Measurements from ENCODE around the gene EBLN2. TPM values are rescaled to one million over a fixed set of nuclear protein-coding genes. Genes with fewer than 3 reads are reported as not detected.
"Not testable (repeated sequence)": the region's sequence is repeated elsewhere in the genome, so short reads cannot be mapped to it uniquely, and the experiment has no call there.

EBLN2 gene
- total RNA-seq, 1 experiment from 2014 or later: 0.41 TPM

- DNase-seq (ENCODE audit: low spot score): no peak
Observed at GRCh38 chr3:73060302-73060723, 1.1 kb upstream of the EBLN2 start.

DNA sequence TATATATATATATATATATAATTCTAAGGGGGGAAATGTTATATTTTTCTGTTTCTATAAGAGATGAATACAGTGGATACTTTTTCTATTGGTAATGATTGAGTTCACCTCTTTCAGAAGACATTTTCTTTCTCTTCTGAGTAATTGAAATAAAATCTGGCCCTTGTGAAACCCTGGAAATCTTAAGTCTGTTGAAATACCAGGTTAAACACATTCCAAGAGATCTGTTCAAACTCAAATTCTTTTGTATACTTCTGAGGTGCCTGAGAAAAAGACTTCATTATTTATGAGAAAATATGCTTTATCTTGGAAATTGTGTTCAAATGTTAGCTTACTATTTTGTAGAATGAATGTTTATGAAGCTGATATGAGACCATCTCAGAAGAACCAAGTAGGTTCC, 4.8 kb downstream of the EBLN2 start:
- not testable (repeated sequence) for DNase-seq (ENCODE audit: low spot score)

DNA sequence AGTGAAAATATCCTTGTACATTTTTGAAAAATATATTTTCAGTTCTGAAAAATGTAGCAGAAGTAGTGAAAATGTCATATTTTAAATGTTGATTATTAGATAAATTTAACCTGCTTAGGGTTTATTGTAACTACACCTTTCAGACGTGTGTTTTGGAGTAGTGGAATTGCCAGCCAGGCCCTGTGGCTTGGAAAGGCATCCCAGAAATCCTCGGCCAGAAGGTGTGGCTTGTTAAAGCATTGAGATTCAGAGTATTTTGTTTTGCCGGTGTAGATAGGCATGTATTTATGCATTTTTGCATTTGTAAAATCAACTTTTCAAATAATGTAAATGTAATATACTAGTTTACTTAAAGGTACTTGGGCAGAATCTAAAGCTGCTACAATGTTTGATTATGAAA, 7.0 kb downstream of the EBLN2 start:
- no peak for DNase-seq (ENCODE audit: low spot score)

- no peak for DNase-seq (ENCODE audit: low spot score)
Observed at GRCh38 chr3:73069187-73069586, 7.7 kb downstream of the EBLN2 start.

GRCh38 chr3:73069775-73070444, 8.5 kb downstream of the EBLN2 start:
- no peak for DNase-seq (ENCODE audit: low spot score)

- no peak for DNase-seq (ENCODE audit: low spot score)
Observed at GRCh38 chr3:73070675-73071575, 9.5 kb downstream of the EBLN2 start.

DNA sequence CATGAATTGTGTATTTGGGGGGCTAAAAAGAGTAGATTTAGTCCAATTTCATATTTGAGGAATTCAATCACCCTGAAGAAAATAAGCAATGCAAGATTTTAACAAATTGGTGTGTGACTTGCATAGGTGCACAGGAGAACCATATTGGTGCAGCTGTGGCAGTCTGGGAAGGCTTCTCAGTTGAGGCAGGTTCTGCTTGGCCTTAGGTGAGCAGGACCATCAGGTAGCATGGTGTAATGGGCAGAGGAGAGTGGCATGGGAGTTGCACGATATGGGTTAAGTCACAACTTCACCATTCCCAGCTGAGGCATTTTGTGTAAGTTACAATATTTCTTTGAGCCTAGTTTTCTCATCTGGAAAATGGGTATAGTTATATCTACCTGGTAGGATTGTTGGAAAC, 10.5 kb downstream of the EBLN2 start:
- no peak for DNase-seq (ENCODE audit: low spot score)

DNA sequence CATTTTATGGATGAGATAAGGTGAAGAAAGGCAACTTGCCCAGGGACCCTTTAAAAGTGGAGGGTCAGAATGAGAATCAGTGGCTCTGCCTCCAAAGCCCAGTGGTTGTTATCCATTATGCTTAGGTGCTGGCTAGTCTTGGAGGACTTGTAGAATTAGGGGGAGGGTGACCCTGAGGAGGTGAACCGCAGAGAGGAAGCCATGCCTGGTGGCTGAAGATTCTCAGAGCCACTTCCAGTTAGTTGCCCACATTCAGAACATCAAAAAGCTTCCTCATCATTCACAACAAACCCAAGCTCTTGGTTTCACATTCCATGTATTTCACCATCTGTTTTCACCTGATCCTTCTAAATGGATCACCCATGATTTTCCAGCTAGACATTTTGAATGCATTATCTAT, 11.2 kb downstream of the EBLN2 start:
- DNase-seq (ENCODE audit: low spot score): no peak

DNA sequence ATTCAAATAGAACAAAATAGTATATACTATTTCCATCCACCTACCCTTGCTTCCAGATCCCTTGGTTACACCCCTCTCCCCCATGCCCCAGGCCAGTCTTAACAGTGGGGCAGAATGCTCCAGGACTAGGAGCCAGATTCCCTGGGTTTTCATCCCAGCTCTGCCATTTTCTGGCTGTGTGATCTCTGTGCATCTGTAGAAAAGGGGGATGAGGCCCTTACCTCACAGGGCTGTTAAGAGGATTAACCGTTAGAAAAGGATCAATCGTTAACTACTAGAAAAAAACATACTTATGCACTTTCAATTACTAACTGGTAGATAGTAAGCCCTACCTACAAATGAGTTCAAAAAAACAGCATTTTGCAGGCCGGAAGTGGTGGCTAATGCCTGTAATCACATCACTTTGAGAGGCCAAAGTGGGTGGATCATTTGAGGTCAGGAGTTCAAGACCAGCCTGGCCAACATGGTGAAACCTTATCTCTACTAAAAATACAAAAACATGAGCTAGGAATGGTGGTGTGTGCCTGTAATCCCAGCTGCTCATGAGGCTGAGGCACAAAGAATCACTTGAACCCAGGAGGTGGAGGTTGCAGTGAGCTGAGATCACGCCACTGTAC, 11.7 kb downstream of the EBLN2 start:
- no peak for DNase-seq (ENCODE audit: low spot score)

GRCh38 chr3:73074781-73075180, 13.3 kb downstream of the EBLN2 start:
- DNase-seq (ENCODE audit: low spot score): no peak

GRCh38 chr3:73080216-73080966, 18.9 kb downstream of the EBLN2 start:
- DNase-seq (ENCODE audit: low spot score): no peak

DNA sequence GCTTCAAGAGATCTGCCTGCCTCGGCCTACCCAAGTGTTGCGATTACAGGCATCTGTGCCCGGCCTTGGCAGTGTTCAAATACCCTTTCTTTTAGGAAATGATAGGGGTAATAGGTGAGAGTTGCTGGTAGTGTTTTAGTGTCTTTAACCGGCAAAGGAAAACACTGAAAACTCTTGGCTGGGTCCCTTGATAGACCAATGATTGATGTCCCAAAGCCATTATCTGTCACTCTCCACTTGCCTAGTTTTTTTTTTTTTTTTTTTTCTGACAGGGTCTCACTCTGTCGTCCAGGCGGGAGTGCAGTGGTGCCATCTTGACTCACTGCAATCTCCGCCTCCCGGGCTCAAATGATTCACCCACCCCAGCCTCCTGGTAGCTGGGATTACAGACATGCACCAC, 19.7 kb downstream of the EBLN2 start:
- DNase-seq (ENCODE audit: low spot score): no peak

DNA sequence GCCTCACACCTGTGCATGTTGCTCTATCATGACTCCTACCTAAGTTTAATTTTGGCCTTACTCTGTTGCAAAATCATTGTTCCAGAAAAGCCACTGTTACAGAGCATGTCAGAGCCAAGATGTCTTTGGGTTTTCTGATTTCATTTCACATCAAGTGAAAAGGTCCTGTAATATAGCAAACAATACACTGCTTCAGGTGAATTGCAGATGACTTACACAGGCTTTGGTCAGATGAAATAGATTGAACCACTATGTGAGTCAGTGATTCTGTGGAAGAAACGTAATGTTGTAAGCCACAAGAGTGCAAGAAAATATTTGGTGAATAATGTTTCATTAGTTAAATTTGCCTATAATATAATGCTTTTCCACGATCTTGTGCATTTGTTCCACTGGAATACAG, 22.7 kb downstream of the EBLN2 start:
- DNase-seq (ENCODE audit: low spot score): no peak

GRCh38 chr3:73086071-73086494, 24.6 kb downstream of the EBLN2 start:
- peak; percentile 29 for DNase-seq (ENCODE audit: low spot score)

DNA sequence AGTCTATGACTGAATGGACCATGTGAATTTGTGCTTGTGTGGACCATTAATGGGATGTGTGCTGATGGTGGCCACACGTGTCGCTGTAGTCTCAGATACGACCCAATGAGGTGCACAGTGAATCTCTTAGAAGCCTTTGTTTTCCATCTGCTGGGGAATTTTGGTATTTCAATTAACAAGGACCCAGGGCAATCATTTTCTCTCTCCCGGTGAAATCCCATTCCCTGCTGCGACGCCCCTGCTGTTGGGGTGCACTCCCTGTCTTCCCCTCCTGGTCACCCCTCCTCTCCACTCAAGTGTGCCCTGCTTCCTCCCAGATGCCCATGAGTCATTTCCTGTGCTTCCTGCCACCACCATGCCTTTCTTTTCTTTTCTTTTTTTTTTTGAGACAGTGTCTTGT, 32.7 kb downstream of the EBLN2 start:
- DNase-seq (ENCODE audit: low spot score): peak; percentile 72

DNA sequence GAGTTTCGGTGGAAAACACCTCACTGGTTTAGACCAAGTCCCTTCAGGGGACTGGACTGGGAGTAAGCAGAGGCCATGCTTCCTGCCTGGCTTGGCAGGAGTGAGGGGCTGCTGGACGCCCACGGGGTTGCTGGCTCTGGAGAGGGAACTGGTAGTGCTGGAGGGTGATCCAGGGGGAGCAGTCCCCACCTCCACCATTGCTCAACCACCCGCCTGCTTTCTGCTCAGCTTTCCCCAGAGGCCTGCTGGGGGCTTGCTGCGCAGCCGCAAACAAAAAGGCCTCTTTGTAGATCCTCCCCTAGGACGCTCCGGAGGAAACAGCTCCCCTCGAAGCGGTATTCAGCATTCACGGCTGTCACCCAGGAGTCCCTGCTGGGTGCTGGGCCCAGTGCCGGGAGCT, 33.5 kb downstream of the EBLN2 start:
- DNase-seq (ENCODE audit: low spot score): no peak

DNA sequence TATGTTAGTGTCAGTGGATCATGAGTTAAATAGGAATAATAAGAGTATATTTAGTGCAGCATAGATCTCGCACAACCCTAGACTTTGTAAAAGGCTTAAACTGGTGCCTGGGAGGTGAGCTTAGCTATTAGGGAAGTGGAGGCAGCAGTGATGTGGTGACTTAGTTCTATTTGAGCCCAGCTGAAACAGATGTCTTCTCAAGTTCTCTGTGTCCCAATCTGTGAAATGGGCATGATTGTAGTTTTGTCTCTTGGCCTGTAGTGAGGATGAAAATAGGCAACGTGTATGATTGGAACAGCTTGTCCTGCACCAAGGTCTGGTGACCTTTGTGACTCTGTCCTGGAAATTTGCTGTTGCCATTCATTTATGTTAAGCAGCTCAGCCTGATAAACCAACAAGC, 34.7 kb downstream of the EBLN2 start:
- no peak for DNase-seq (ENCODE audit: low spot score)

DNA sequence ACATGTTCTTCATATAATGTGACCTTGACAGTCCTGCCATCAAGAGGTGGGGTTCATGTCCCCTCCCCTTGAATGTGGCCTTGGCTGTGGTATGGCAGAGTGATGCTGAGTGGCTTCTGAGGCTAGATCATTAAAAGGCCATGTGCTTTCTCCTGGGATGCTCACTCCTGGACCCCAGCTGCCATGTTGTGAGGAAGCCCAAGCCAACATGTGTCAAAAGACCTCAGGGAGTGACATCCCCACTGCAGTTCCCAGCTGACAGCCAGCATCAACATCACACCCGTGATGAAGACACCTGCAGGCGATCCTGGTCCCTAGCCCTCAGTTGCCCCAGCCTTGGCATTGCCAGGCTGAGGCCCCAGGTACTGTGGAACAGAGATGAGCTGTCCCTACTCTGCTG, 36.6 kb downstream of the EBLN2 start:
- no peak for DNase-seq (ENCODE audit: low spot score)

DNA sequence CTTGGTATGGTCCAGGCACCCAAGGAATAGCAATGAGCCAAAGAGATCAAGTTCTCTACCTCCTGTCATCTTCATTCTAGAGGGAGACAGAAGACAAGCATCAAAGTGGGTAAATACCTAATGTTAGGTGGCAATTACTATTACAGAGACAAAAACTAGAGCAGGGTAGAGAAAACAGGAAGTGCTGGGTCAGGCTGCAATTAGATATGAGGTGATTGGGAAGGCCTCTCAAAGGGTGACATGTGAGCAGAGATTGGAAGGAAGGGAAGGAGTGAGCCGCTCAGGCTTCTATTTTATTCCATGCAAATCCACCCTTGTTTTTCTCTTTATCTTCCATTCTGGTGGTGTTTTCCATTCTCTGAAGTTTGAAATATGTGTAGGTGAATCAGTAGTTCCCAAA, 37.4 kb downstream of the EBLN2 start:
- DNase-seq (ENCODE audit: low spot score): no peak

DNA sequence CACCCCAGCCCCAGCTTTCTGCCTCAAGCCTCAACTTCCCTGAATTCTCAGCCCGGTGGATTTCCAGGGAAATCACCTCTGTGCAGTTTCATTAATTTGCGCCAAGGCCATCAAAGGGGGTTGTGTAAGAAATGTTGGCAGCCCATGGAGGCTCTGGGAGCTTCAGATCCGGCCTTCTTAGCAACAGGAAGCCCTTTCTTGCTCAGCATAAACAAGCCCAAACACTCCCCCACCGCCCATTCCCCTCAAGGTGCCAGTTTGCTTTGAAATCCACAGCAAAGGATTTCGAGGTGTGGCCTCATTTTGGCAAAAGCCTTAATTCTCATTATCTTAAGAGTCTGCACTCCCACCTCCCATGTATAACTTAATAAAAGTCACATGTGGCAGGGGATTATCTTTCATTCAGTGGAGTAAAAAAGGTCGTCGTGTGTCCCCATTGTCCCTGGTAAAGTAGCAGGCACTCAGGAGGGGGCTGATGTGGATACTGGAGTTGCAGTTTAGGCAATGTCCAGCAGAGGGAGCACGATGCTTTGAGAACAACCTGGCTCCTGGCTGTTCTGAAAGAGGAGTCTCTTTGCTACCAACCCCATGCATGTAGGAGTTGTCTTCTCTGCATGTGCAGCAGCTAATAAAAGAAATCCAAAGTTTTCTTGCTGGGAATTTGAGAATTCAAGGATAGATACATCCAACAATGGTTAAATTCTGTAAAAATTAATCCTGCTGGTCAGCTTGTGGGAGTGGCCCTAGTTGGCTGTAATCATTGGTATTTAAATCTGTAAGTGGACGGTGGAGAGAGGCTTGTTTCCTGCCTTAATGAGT, 39.5 kb downstream of the EBLN2 start:
- peak; percentile 71 for DNase-seq (ENCODE audit: low spot score)

GRCh38 chr3:73101881-73102280, 40.4 kb downstream of the EBLN2 start:
- no peak for DNase-seq (ENCODE audit: low spot score)

Data from A172 (cell line).